HG03460 (cell line): Measurements from ENCODE around the gene PTPRN2.
"Not testable (repeated sequence)": the region's sequence is repeated elsewhere in the genome, so short reads cannot be mapped to it uniquely, and the experiment has no call there.

Experiments
- ATAC-seq: cut with Tn5 transposase; IDR thresholded peaks from one replicate; pipeline ENCODE4 v1.9.1; 2021; ENCODE audit not compliant: unreplicated experiment

Gene PTPRN2

DNA sequence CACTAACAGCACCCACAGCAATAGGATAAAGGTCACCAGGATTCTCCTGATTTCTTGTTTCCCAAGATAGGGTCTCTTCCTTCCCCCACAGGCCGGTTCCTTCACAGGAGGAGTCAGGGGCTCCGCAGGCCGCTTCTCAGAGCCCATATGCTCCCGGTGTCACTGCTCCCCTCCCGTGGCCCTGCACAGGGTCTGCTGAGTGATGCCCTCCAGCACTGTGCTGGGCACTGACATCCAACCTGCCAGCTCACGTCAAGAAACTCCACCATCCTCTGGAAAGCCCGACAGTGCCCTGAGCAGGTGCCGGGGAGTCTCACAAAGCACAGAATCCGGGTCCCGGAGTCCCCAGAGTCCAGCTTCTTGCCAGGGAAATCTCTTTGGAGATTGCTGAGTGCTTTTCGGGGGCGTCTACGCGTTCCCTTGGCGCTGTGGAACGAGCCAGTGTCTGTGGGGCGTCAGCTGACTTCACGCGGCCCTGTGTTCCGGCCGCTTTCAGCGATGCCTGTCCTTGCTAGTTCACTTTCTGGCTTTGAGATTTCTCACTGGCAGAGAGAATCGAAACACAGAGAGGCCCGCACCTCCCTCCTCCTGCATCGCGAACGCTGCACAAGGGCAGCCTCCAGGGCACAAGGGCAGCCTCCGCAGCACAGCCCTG lies 683.3 kb downstream of the PTPRN2 start:
- no peak for ATAC-seq

GRCh38 chr7:157903710-157904109 lies 683.9 kb downstream of the PTPRN2 start:
- ATAC-seq: no peak

GRCh38 chr7:157903296-157903695 lies 684.3 kb downstream of the PTPRN2 start:
- no peak for ATAC-seq

GRCh38 chr7:157901816-157902610 lies 685.6 kb downstream of the PTPRN2 start:
- not testable (repeated sequence) for ATAC-seq

DNA sequence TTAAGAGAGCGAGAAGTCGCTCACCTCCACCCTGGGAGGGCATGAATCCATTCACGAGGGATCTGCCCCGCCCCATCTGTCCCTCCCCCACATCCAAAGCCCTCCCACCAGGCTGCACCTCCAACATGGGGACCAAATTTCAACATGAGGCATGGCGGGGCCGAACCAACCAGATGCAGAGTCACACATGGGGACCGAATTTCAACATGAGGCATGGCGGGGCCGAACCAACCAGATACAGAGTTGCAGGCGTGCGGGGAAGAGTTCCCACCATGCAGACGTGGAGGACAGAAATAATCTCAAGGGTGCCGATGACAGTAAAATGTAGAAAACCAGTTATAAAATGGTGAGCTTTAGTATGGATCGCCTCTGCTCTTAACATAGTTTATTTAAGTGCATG lies 686.5 kb downstream of the PTPRN2 start:
- ATAC-seq: no peak

DNA sequence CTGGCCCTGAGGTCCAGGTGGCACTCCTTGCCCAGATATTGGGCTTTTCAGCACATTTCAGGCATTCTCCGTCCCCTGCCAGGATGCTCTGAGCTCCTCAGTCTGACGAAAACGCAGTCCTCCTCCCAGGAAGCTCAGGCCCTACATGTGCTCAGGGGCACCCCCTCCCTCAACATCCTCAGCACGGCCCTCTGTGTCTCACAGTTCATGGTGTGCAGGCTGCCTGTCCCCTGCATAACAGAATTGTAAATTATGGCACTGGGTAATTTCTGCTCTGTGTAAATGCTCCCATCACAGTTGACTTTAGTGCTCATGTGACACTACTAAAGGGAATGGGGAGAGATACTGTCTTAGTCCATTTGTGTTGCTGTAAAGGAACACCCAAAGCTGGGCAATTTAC lies 687.1 kb downstream of the PTPRN2 start:
- ATAC-seq: no peak

- ATAC-seq: no peak
These were observed 687.6 kb downstream of the PTPRN2 start for GRCh38 chr7:157900011-157900410.

GRCh38 chr7:157898802-157899505 lies 688.7 kb downstream of the PTPRN2 start:
- ATAC-seq: no peak

DNA sequence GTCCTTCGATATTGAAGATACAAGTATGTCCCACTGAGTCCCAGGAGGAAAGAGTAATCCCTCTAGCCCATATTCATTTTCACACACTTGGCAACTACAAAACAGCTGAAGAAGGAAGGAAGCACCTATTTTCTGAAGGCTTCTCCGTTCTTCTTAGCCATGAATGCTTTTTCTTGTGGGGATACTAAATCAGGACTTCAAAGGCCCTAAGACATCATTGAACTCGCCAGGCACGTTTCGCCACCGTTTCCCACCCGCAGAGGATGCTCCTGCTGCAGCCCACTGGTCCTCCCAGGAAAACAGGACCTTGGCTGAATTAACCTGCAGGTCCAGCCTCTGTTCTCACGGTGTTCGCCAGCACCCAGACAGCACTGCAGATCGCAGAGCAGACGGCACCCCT lies 689.4 kb downstream of the PTPRN2 start:
- ATAC-seq: no peak

GRCh38 chr7:157897681-157898080 lies 689.9 kb downstream of the PTPRN2 start:
- ATAC-seq: no peak

- ATAC-seq: no peak
These were observed 690.7 kb downstream of the PTPRN2 start for GRCh38 chr7:157896774-157897555.

GRCh38 chr7:157896376-157896675 lies 691.3 kb downstream of the PTPRN2 start:
- not testable (repeated sequence) for ATAC-seq

DNA sequence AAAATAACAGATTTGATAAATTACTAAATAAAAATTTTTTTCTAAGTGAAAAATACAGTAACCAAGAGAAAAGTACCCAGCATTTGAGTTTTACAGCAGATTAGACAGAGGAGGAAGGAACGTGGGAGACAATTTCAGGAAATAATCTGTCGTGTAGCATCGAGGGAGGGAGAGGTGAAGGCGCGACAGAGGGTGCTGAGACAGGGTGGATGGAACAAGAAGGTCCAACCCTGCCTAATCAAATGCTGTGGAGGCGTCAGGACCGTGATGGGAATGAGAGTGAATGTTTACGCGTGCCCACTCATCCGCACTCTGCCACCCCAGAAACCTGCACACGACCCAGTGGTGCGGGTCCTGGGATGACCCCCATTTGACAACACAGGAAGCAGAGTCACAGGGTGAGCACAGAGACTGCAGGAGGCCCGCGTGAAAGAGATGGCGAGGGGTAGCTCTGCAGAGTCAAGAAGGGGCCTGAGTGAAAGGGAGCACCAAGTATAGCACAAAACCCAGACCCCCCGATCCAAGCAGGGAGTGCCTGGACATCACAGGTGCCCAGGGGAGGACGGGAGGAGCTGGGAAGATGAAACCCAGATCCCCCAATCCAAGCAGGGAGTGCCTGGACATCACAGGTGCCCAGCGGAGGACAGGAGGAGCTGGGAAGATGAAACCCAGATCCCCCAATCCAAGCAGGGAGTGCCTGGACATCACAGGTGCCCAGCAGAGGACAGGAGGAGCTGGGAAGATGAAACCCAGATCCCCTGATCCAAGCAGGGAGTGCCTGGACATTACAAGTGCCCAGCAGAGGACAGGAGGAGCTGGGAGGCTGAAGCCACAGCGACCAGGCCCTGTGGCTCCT lies 691.9 kb downstream of the PTPRN2 start:
- ATAC-seq: no peak

- not testable (repeated sequence) for ATAC-seq
These were observed 692.5 kb downstream of the PTPRN2 start for GRCh38 chr7:157895098-157895497.

- no peak for ATAC-seq
These were observed 694.0 kb downstream of the PTPRN2 start for GRCh38 chr7:157893535-157894044.

- no peak for ATAC-seq
These were observed 694.7 kb downstream of the PTPRN2 start for GRCh38 chr7:157892751-157893523.

DNA sequence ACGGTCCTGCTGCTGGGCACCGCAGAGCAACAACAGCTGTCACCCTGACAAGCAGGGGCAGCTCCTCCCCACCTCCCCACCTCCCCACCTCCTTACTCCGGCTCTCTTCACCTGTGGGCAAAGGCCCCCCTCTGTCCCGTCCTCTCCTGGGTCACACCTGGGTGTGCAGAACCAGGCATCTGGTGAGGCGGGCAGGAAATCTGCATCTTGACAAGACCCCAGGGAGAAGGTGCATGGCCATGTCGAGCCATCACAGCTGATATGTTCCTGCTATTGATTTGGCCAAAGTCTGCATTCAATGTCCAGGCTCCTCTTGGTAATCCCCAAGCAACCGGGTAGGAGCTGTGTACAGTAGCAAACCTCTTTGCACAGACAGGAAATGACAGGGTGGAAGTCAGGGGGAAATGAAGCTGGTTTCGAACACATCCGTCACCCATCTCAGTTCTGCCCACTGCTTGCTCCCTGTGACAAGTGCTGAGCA lies 696.7 kb downstream of the PTPRN2 start:
- no peak for ATAC-seq

GRCh38 chr7:157889480-157889879 lies 698.1 kb downstream of the PTPRN2 start:
- ATAC-seq: no peak

DNA sequence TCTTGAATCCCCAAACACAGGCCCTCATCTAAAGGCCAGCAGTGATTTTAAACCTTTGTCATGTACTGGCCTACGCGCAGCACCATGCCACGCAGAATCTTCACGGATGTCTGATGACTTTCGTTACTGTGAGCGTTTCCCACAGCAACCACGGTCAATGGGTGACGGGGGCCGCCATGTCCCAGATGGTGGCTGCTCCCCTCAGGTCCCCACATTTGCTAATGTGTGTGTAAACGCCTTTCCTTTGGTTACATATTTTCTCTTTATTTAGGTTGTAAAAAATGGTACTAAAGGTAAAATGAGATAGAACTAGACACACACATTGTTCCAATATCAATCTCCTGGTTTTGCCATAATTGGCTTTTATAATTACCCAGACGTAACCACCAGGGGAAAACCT lies 699.0 kb downstream of the PTPRN2 start:
- ATAC-seq: no peak
